HepG2 (cell line): ENCODE data around the gene LGALS1. TPM values are rescaled to one million over a fixed set of nuclear protein-coding genes. Genes with fewer than 3 reads are reported as not detected.

Experiments
- BRF2 ChIP-seq: sonication (generic); formaldehyde crosslinking; IDR thresholded peaks from 2 replicates; pipeline ENCODE4 v1.8.1; 2022; ENCODE audit warnings: mild to moderate bottlenecking, missing genetic modification reagents
- HNF4G ChIP-seq, 2 experiments: sonication (generic) in 1 of 2; formaldehyde crosslinking in 1 of 2; IDR thresholded peaks; 2 replicates each; pipeline versions ENCODE4 v1.4.0 to v1.6.1; 2011 to 2020; ENCODE audit warnings: borderline replicate concordance in 2 of 2, low read depth in 2 of 2, mild to moderate bottlenecking in 2 of 2, low read length in 1 of 2, missing genetic modification reagents in 1 of 2, moderate library complexity in 1 of 2
- KLF11 ChIP-seq: IDR thresholded peaks from 2 replicates; pipeline ENCODE4 v1.6.1; 2016; ENCODE audit warnings: missing compliant biosample characterization
- MTA3 ChIP-seq: sonication (generic); formaldehyde crosslinking; IDR thresholded peaks from 2 replicates; pipeline ENCODE4 v1.4.0; 2020; ENCODE audit warnings: missing genetic modification reagents
- NCOA5 ChIP-seq: sonication (generic); formaldehyde crosslinking; IDR thresholded peaks from 2 replicates; pipeline ENCODE4 v1.4.0; 2020; ENCODE audit warnings: missing genetic modification reagents
- ONECUT2 ChIP-seq: sonication (generic); formaldehyde crosslinking; IDR thresholded peaks from 2 replicates; pipeline ENCODE4 v1.4.0; 2020; ENCODE audit warnings: missing genetic modification reagents
- PAXIP1 ChIP-seq: sonication (generic); formaldehyde crosslinking; conservative IDR thresholded peaks from 2 replicates; pipeline ENCODE4 v1.4.0; 2020; ENCODE audit warnings: mild to moderate bottlenecking, missing genetic modification reagents, moderate library complexity
- POLR2AphosphoS5 ChIP-seq: IDR thresholded peaks from 2 replicates; pipeline ENCODE4 v1.6.1; 2012; ENCODE audit warnings: low read depth, low read length
- SATB2 ChIP-seq: sonication (generic); formaldehyde crosslinking; IDR thresholded peaks from 2 replicates; pipeline ENCODE4 v1.5.0; 2020; ENCODE audit warnings: missing genetic modification reagents
- THAP11 ChIP-seq: IDR thresholded peaks from 2 replicates; pipeline ENCODE4 v1.6.1; 2016; ENCODE audit warnings: missing biosample characterization, missing genetic modification reagents
- ZMYM3 ChIP-seq: sonication (generic); formaldehyde crosslinking; IDR thresholded peaks from 2 replicates; pipeline ENCODE4 v1.5.1; 2020; ENCODE audit warnings: mild to moderate bottlenecking, missing genetic modification reagents
- polyA plus RNA-seq, 8 experiments: library from polyadenylated mRNA; depleted of rRNA in 3 of 8; stranded (reverse) in 7 of 8; unstranded in 1 of 8; fragments of >200 nt; fragmentation: Illumina TruSeq in 4 of 8; extraction: Trizol in 4 of 8; gene quantifications; 2 replicates each; pipeline versions ENCODE4 v1.2.1 to v1.2.3, GENCODE V29; 2011 to 2016; ENCODE audit warnings: low read depth in 4 of 8, missing spikeins in 1 of 8, mixed read lengths in 1 of 8; ENCODE audit not compliant: insufficient read depth in 1 of 8
- total RNA-seq, 5 experiments: library from RNA; depleted of rRNA; stranded (reverse); fragments of >200 nt; fragmentation: Illumina TruSeq; extraction: Trizol; gene quantifications; 2 replicates each; pipeline ENCODE4 v1.2.3, GENCODE V29; 2016; ENCODE audit warnings: low read depth in 1 of 5
- TF ChIP-seq, protein P1 (sequence below): fragments of 450-650 bp; IDR thresholded peaks from 2 replicates; pipeline ENCODE4 v1.6.1; 2017; ENCODE audit warnings: mild to moderate bottlenecking
- TF ChIP-seq, protein P2 (sequence below): sonication (generic); formaldehyde crosslinking; IDR thresholded peaks from 2 replicates; pipeline ENCODE4 v1.4.0; 2020; ENCODE audit warnings: missing genetic modification reagents, mild to moderate bottlenecking, borderline replicate concordance
- TF ChIP-seq, protein P3 (sequence below): sonication (generic); formaldehyde crosslinking; IDR thresholded peaks from 2 replicates; pipeline ENCODE4 v1.4.0; 2020; ENCODE audit warnings: missing genetic modification reagents

The LGALS1 gene
- total and polyA plus RNA-seq, 2 of the 13 experiments (the other 11 are each of a cell fraction or from before 2014, with no cell fraction given): 103 to 858 TPM

DNA sequence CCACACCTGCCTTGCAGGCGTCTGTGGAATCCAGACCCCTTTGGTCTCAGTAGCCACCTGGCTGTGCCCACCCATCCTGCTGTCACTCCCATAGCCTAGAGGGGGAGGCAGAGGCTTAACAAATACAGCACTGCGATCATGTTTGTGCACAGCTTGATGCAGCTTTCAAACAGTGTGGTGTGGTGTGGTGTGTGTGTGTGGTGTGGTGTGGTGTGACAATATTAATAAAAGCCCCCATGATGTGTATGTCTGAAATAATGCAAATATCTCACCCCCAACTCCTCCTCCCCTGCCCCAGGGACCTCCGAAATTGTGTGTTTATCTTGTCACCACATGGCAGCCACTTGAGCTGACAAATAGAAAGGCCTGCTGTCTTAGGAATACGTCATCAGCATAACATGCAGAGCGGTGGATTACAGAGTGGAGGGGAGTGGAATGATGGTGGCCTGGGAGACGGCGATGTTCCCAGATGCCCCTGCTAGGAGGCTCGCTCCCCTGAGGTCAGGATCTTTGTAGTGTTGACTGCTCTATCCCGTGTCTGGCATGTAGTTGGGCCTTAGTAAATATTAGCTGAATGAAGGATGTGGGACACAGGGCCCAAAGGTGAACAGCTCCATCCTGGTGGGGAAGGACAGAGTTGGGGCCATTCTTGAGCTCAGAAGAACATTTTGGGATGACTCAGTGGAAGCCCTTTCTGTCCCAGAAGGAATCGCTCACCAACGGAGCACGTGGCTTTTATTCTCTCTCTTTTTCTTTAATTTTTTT, 14.1 kb upstream of the LGALS1 start (continued):
- no peak for TF ChIP-seq BRF2 (CRISPR knock-in tag)
- TF ChIP-seq, protein P1, sequence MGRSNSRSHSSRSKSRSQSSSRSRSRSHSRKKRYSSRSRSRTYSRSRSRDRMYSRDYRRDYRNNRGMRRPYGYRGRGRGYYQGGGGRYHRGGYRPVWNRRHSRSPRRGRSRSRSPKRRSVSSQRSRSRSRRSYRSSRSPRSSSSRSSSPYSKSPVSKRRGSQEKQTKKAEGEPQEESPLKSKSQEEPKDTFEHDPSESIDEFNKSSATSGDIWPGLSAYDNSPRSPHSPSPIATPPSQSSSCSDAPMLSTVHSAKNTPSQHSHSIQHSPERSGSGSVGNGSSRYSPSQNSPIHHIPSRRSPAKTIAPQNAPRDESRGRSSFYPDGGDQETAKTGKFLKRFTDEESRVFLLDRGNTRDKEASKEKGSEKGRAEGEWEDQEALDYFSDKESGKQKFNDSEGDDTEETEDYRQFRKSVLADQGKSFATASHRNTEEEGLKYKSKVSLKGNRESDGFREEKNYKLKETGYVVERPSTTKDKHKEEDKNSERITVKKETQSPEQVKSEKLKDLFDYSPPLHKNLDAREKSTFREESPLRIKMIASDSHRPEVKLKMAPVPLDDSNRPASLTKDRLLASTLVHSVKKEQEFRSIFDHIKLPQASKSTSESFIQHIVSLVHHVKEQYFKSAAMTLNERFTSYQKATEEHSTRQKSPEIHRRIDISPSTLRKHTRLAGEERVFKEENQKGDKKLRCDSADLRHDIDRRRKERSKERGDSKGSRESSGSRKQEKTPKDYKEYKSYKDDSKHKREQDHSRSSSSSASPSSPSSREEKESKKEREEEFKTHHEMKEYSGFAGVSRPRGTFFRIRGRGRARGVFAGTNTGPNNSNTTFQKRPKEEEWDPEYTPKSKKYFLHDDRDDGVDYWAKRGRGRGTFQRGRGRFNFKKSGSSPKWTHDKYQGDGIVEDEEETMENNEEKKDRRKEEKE: no peak
- TF ChIP-seq POLR2AphosphoS5: no peak
- TF ChIP-seq ONECUT2 (CRISPR knock-in tag): no peak
- TF ChIP-seq HNF4G (IDR thresholded peaks at IDR 0.05; ENCODE audit: borderline replicate concordance, low read depth, low read length): peak; percentile 78
- TF ChIP-seq HNF4G (CRISPR knock-in tag; IDR thresholded peaks at IDR 0.05; ENCODE audit: borderline replicate concordance, low read depth): no peak
- no peak for TF ChIP-seq NCOA5 (CRISPR knock-in tag)
- TF ChIP-seq KLF11 (CRISPR knock-in tag): no peak
- no peak for TF ChIP-seq ZMYM3
- peak; percentile 45; the same call in 1 of the 2 replicates for TF ChIP-seq THAP11
- TF ChIP-seq, protein P2, sequence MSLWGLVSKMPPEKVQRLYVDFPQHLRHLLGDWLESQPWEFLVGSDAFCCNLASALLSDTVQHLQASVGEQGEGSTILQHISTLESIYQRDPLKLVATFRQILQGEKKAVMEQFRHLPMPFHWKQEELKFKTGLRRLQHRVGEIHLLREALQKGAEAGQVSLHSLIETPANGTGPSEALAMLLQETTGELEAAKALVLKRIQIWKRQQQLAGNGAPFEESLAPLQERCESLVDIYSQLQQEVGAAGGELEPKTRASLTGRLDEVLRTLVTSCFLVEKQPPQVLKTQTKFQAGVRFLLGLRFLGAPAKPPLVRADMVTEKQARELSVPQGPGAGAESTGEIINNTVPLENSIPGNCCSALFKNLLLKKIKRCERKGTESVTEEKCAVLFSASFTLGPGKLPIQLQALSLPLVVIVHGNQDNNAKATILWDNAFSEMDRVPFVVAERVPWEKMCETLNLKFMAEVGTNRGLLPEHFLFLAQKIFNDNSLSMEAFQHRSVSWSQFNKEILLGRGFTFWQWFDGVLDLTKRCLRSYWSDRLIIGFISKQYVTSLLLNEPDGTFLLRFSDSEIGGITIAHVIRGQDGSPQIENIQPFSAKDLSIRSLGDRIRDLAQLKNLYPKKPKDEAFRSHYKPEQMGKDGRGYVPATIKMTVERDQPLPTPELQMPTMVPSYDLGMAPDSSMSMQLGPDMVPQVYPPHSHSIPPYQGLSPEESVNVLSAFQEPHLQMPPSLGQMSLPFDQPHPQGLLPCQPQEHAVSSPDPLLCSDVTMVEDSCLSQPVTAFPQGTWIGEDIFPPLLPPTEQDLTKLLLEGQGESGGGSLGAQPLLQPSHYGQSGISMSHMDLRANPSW: no peak
- TF ChIP-seq SATB2: no peak
- TF ChIP-seq MTA3 (CRISPR knock-in tag): no peak
- TF ChIP-seq, protein P3, sequence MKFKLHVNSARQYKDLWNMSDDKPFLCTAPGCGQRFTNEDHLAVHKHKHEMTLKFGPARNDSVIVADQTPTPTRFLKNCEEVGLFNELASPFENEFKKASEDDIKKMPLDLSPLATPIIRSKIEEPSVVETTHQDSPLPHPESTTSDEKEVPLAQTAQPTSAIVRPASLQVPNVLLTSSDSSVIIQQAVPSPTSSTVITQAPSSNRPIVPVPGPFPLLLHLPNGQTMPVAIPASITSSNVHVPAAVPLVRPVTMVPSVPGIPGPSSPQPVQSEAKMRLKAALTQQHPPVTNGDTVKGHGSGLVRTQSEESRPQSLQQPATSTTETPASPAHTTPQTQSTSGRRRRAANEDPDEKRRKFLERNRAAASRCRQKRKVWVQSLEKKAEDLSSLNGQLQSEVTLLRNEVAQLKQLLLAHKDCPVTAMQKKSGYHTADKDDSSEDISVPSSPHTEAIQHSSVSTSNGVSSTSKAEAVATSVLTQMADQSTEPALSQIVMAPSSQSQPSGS: peak; percentile 96
- peak; percentile 86 for TF ChIP-seq PAXIP1 (CRISPR knock-in tag)
